NCI-H2227 (cell line): Measurements from ENCODE around the gene ITPKA.

ENCODE experiments used
- DNase-seq: peaks from one replicate; lab custom pipeline; 2025; ENCODE audit not compliant: unreplicated experiment; lab: John Stamatoyannopoulos, UW

The ITPKA gene

DNA sequence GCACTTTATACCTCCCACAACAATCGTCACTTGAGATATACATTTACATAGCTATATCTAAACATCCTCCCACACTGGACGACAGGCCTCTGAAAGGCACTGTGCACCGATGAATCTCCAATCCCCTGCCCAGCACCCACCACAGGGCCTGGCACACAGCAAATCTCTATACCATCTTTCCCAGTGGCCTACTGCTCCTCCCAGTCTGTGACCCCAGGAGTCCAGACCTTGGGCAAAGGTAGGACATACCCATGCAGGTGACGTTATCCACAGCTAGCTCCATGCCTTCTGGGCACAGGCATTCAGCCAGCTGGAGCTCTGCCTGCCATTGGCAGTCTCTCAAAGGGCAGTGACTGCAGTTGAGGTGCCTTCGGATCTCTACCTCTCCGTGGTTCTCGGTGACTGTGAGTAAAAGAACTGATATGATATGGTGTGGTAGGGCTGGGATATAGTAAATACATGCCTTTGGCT is 14.2 kb downstream of the ITPKA start:
- no peak for DNase-seq

DNA sequence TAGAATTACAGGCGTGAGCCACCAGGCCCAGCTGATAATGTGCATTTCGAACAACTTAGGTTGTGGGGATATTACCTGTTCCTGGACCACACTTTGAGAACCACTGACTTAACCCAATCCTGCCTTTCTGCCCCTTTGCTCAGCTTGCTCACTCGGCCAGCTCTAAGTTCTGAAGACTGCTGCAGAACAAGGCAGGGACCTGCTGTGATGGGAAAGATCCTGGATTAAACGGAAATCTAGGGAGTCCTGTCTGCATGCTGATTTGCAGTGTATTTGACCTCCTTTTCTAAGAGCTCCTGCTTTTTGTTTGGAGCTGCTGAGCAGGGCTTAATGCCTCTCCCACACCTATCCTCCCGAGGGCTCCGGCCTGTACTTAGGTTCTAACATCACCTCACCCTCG is 17.1 kb downstream of the ITPKA start:
- DNase-seq = no peak

DNA sequence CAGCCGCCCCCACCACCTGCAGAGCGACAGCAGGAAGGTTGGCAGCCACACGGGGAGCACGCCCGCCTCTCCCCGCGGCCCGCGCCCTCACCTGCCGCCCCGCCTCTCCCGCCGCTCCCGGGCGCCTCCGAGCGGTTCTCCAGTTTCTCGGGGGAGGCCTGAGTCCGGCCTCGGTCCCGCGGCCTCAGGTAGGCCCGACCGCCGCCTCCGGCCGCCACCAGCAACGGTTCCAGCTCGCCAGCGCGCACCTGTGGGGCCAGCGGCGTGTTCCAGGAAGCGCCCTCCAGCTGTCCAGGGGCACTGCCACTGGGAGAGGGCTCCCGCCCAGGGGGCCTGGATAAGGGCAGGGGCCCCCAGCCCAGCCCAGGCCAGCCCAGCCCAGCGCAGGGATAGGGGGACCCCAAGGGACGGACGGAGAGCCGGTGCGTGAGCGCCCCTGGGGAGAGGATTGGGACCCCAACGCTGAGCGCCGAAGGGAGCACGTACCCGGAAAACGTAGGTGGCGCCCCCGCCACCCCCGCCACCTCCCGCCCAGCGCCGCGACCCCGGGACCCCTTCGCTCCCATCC is 17.7 kb downstream of the ITPKA start:
- no peak for DNase-seq

DNA sequence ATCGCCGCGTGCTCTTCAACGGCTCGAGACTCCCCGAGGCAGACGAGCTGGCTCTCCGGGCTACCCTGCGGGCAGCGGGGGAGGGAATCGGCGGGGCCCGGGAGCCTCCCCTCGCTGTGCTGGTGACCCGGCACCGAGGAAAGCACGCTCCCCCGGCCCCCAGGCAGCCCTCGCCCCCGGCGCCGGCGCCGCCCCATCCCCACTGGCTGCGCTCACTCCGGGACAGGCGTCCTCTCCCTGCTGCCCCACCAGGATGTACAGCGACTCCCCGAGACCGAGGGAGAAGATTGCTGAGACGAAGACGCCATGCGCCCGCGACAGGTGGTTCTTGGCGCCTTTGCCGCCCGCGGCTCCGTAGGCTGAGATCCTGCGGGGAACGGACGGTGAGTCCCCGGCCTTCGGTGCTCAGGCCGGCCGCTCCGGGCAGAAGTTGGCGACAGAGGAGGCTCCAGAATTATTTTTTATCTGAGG is 18.3 kb downstream of the ITPKA start:
- no peak for DNase-seq

DNA sequence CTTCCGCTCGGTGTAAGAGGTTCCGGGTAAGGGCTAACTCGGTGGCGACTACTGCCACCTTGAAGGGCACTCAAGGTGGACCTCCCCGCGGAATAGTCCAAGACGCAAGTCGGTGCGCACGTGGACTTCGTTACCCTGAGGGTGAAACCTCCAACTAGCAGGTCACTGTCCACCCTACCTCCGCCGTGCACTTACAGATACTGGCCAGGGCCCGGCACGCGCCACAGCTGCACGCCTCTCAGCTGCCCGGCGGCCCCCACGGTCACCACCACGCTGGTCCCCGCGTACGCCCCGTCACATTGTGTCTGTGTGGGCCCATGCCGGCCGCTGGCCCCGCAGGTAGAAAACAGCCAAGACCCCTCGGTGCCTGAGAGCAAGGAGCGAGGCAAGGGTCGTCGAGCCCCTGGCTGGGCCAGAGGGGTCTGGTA is 18.9 kb downstream of the ITPKA start:
- no peak for DNase-seq

DNA sequence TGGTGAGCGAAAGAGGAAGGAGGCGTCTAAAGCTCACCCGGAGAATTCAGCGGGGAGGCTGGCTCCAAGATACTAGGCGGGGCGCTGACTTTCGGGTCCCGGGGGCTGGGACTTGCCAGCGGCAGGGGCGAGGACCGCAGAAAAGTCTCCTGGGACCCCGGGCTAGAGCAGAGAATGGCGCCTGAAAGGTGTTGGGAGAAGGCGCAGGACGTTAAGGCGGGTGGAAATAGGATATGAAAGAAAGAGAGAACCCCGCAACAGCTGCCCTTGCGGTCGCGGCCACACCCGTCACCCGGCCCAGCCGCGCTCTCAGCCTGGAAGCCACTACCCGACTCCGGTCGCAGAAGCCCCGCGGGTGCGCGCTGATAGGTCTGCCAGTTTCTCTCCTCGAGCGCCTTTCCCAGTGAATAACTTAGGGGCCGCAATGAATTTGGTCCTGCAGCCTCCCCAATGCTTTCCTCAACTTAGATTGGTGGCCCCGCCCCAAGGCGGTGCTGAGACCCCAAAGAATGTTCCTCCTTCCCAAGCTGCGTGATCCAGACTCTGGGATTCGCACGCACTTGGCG is 19.3 kb downstream of the ITPKA start:
- DNase-seq = no peak

DNA sequence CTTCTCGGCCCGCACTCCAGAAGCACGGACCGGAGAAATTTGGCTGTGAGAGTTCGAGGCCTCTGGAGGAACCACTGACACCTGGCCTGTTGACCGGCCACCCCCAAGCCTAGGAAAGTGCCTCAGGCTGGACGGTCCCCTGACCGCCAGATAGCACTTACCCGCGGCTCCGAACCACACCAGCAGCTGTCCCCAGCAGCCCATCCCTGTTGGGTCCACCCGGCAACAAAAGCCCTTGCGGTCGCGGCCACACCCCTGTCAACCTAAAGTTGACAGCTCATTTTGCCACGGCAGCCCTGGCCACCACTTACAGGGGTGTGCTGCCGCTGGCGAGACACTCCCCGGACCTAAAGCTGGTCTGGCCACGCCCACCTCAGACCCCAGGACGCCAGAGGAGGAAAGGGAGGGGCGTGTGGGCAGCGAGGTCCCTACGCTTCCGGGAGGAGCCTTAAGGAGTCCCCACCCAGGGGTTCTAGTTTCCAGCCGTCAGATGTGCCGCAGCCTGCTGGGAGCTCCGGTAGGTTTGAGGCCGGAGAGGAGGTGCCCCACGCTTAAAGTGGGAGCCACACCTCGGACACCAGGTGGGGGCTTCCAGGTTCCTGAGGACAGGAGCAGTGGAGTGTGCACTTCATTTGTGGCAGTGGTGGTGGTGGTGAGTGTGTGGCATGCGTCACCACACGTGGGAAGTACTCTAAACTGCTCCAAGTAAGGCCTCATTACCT is 20.0 kb downstream of the ITPKA start, which contains the start of gene LTK:
TSS of gene LTK (minus strand) at position 322 of the 722 bp plus-strand sequence. CDS start at position 204, 118 bp downstream.
- peak; percentile 65 for DNase-seq

DNA sequence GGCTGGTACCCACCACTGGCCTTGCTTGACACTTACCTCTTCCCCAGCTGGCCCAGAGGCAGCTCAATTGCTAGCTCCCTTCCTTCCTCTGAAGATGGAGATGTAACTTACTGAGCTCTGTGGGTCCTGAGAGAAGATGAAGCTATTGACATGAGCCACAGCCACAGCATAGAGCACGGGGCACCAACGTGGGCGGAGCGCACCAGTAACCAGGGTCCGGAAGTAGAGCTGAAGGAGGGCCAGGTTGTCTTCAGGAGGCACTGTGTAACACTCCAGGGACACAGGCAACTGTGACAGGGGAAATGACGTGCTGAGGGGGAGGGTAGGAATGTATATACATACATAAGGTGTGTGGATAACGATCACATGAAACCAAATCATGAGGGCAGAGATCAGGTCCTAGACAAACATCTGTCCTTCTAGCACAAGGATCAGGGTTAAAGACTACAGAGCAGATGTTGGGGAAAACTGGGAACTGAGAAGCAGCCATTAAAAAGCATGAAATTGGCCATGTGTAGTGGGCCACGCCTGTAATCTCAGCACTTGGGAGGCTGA is 24.3 kb downstream of the ITPKA start:
- no peak for DNase-seq

DNA sequence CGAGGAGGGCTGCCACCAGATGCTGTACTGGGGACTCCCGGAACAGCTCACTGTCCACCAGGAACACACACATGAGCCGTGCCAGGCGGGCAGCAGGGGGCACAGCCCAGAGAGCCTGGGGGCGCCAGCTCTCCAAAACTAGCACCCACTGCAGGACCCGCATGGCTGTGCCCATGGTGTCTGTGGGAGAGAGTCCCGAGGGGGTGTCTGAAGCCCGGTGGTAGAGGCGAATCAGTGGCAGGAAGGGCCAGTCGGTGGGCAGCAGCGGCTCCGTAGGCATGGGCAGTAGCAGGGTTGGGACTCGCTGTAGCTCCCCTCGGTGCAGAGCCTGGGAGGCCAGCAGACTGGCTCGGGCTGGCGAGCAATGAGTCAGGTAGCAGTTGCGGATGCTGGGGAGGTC is 27.0 kb downstream of the ITPKA start:
- DNase-seq = no peak

DNA sequence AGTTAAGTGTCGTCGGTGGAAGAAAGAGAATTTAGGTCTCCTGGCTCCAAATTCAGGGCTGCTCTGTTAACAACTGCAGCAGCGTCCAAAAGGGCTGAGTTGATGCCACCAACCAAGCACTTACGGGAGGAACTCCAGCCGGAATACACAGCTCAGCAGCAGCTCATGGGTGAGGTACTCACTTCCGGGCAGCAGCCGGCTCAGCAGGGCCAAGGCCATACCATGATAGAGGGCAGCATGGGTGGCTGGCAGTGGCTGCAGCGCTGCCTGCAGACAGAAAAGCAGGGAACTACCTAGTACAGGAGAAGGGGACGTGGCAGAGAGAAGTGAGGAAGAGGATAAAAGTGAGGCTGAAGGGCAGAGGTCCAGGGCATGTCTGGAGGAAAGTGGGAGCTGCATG is 27.9 kb downstream of the ITPKA start:
- DNase-seq = no peak

DNA sequence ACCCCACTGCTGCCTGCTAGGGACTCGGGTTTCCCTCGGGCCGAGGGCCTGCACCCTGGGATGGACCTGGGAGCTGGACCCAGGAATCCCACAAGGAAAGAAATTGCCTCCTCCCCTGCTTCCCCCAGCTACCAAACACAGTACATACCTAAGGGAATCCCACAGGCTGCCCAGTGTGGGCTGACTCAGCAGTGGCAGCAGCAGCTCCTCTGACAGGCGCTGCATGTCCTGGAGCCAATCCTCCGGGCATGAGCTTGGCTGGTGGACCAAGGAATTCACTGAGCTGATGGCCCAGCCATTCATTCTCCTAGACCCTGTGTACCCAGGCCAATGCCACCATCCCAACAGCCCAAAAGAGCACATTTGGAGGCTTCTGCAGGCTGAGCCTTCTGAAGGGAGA is 29.4 kb downstream of the ITPKA start:
- DNase-seq = no peak

DNA sequence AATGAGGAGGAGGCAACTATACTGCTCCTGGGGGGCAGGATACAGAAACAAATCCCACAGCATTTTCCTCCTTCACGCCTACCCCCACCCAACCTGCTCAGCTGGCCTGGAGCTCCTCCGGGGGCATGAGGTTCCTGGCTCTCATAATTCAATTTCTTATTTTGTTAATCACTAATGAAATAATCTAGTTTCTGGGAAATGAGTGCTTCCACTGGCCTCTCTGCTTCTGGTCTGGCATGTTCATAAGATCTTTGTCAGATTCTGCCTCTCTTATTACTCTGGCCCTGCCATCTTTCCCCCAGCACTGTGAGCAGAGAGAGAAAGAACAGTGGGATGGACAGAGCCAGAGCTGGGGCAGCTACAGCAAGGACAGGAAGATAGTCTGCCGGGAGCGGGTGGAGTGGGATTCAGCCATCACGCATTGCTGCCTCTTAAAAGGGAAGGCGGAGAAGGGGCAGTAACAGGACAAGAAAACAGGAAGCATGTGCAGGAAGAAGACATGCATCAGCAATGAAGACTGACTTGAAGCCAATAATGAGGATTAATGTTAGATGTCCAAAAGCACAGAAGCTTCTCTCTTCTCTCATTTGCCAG is 36.8 kb downstream of the ITPKA start:
- DNase-seq = no peak

DNA sequence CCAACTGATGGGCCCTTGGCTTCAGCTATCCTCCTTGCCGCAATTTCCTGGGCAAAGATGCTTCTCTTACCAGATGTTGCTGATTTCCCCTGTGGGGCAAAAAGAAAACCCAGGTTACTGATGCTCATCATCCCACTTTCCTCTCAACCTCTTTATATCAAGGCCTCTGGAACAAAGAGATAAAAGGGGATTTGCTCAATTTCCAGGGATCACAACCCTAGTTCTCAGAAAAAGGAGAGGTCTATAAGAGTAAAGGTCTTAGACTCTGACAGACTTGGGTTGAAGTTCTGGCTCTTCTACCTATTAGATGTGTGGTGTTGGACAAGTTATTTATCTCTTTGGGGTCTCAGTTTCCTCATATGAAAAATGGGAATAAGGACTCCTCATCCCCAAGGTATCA is 41.9 kb downstream of the ITPKA start:
- no peak for DNase-seq

DNA sequence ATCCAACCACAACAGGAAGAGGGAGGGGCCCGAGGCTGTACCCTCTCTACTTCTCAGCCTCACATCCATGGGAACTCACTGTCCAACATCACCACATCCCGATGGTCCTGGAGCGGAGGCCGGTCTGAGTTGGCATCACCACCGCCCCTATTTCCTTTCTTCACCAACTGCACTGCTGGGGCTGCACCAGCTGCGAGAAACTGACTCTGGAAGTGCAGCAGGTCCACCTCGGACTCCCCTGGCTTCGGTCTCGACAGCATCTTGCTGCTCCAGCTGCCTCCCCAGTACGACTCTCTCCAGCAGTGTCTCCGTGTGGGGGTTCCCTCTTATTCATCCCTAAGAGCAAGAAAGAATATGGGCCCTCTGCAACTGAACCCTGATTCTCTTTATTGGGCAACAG is 43.2 kb downstream of the ITPKA start:
- no peak for DNase-seq

DNA sequence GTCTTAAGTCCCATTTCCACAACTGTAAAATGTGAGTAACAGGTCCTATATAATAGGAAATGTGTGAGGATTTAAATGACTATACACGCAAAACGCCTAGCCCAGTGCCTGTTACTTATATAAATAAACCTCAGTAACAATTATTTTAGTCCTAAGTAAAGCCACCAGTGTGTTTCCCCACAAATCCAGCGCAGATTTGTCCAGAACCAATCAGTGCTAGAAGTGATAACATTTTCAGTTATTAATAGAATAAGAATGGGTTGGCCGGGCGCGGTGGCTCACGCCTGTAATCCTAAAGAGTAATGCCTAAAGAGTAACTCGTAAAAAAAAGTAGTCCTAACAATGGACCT is 49.8 kb downstream of the ITPKA start:
- no peak for DNase-seq

DNA sequence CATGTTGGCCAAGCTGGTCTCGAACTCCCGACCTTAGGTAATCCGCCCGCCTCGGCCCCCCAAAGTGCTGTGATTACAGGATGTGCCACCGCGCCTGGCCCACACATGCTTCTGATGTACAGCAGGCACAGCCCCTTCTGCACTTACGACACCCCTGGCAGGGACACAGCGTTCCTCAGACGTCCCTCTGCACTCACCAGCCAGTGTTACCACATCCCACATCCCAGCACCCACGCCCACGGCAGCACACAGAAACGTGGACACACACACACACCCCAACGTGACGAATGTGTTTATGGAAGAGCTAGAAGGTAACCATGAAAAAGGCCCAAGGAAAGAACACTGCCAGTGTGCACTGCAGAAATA is 51.0 kb downstream of the ITPKA start:
- no peak for DNase-seq

DNA sequence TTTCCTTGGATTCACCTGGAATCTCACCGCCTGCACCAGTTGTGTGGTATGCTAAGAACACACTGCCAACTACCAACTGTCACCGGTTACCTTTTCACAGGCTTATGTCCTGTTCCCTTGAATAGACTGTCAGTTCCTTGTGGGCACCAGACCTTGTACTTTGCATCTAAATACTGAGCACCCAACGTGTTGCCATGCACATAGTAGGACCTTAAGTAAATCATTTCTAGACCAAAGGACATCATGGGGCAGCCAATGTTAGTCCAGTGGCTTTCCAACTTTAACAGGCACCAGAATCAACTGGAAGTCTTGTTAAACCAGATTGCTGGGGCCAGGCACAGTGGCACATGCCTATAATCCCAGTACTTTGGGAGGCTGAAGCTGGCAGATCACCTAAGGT is 51.5 kb downstream of the ITPKA start:
- no peak for DNase-seq

DNA sequence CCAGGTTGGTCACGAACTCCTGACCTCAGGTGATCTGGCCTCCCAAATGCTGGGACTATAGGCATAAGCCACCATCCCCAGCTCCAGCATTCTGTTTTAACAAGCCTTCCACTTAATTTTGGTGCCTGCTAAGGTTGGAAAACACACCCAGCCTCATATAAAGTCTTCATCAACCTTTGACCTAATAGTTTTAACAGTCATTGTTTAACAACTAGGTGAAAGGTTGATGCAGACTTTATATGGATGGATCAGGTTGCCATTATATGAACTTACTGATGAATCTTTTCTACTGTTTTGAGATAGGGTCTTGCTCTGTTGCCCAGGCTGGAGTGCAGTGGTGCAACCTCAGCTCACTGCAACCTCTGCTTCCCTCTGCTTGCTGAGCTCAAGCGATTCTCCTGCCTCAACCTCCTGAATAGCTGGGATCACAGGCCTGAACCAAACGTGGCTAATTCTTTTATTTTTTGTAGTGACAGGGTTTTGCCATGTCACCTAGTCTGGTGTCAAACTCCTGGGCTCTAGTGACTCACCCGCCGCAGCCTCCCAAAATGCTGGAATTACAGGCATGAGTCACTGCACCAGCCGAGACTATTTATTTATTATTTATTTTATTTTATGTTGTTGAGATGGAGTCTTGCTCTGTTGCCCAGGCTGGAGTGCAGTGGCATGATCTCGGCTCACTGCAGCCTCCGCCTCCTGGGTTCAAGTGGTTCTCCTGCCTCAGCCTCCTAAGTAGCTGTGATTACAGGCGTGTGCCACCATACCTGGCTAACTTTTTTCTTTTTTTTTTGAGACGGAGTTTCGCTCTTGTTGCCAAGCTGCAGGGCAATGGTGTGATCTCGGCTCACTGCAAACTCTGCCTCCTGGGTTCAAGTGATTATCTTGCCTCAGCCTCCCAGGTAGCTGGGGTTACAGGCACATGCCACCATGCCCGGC is 53.4 kb downstream of the ITPKA start:
- DNase-seq = no peak

DNA sequence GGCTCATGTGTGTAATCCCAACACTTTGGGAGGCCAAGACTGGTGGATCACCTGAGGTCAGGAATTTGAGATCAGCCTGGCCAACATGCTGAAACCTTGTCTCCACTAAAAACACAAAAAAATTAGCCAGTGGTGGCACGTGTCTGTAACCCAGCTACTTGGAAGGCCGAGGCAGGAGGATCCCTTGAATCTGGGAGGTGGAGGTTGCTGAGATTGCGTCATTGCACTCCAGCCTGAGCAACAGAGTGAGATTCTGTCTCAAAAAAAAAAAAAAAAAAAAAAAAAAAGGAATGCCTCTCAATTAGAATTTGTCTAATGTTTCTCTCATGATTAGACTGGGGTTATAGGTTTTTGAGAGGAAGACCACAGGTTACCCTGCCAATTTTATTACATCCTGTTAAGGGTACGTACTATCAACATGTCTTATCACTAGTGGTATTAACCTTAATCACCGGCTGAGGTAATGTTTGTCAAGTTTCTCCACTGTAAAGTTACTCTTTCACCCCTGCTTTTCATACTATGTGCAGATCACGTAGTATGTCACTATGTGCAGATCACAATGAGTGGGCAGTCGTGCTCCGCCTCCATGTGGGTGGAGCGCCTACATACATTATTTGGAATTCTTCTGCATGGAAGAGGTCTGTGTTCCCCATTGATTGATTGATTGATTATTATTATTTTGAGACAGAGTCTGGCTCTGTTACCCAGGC is 56.5 kb downstream of the ITPKA start:
- DNase-seq = no peak
